GM19463 (cell line): ENCODE data around the gene SOX2.
"Not testable (repeated sequence)": the region's sequence is repeated elsewhere in the genome, so short reads cannot be mapped to it uniquely, and the experiment has no call there.

Experiments
- ATAC-seq: cut with Tn5 transposase; IDR thresholded peaks from one replicate; pipeline ENCODE4 v1.9.1; 2021; ENCODE audit warnings: mild to moderate bottlenecking, moderate library complexity; ENCODE audit not compliant: unreplicated experiment

The SOX2 gene

GRCh38 chr3:181756645-181757297 lies 45.0 kb downstream of the SOX2 start:
- ATAC-seq: no peak

- no peak for ATAC-seq
These were observed 46.1 kb downstream of the SOX2 start for GRCh38 chr3:181757694-181758306.

GRCh38 chr3:181761906-181762305 lies 50.2 kb downstream of the SOX2 start:
- ATAC-seq: no peak

- ATAC-seq: not testable (repeated sequence)
These were observed 52.3 kb downstream of the SOX2 start for GRCh38 chr3:181764033-181764432.
